GM12872 (cell line): ENCODE data around the gene ARHGAP18.

Experiments used
- TF ChIP-seq, protein P1 (sequence below): IDR thresholded peaks from 3 replicates; pipeline ENCODE4 v1.5.1; 2011; ENCODE audit warnings: low read depth, mild to moderate bottlenecking, low read length, moderate library complexity; ENCODE audit not compliant: insufficient read depth

Gene ARHGAP18

DNA sequence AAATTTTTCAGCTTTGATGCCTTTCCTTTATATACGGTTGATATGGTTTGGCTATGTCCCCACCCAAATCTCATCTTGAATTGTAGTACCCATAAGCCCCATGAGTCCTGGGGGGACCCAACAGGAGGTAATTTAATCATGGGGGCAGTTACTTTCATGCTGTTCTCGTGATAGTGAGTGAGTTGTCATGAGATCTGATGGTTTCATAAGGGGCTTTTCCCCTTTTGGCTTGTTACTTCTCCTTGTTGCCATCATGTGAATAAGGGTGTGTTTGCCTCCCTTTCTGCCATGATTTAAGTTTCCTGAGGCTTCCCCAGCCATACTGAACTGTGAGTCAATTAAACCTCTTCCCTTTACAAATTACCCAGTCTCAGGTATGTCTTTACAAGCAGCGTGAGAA lies 66.8 kb downstream of the ARHGAP18 start:
- TF ChIP-seq, protein P1, sequence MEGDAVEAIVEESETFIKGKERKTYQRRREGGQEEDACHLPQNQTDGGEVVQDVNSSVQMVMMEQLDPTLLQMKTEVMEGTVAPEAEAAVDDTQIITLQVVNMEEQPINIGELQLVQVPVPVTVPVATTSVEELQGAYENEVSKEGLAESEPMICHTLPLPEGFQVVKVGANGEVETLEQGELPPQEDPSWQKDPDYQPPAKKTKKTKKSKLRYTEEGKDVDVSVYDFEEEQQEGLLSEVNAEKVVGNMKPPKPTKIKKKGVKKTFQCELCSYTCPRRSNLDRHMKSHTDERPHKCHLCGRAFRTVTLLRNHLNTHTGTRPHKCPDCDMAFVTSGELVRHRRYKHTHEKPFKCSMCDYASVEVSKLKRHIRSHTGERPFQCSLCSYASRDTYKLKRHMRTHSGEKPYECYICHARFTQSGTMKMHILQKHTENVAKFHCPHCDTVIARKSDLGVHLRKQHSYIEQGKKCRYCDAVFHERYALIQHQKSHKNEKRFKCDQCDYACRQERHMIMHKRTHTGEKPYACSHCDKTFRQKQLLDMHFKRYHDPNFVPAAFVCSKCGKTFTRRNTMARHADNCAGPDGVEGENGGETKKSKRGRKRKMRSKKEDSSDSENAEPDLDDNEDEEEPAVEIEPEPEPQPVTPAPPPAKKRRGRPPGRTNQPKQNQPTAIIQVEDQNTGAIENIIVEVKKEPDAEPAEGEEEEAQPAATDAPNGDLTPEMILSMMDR = no peak

DNA sequence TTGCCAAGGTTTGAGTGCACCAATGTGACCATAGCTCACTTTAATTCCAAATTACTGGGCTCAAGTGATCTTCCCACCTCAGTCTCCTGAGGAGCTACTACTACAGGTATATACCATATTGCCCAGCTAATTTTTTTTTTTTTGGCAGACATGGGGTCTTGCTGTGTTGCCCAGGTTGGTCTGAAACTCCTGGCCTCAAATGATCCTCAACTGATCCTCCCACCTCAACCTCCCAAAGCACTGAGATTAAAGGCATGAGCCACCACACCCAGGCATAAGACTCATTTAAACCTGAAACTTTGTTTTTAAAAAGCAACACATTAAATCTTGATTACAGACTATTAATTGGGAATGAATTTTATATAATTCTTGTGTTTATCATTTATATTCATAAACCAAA lies 67.7 kb downstream of the ARHGAP18 start:
- TF ChIP-seq, protein P1 = no peak

DNA sequence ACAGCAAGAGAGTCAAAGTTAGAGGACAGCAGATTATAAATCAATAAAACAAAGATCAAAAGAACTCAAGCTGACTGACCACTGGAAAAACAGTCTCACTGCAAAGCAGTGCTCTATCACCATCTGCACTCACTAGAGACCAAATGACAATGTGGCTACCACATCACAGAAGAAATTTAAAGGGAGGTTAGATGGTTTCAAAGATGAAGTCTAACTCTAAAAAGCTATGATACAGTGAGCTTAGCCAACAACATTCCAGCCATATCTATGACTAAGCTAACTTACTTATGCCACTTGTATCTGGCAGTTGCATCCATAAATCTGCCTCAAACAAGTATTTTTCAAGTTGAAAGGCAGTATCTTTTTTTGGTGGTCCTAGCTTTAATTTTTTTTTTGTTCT lies 68.6 kb downstream of the ARHGAP18 start:
- TF ChIP-seq, protein P1 = no peak

DNA sequence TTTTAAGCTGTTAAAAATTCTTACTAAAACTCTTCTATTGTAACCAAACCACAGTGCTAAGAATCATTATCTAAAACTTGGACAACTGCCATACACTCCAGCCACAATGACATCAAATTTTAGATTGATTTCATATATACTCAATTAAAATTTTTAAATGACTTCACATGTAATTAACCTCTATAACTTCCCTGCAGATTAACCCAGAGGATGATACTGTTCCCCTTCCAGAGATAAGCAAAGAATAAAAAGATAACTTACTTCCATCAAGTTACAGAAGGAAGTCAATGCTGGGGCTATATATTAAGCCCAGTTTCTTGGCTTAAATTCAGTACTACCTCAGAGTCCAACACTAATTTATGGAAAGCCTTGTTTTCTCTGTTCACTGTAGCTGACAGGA lies 71.3 kb downstream of the ARHGAP18 start:
- TF ChIP-seq, protein P1 = no peak

DNA sequence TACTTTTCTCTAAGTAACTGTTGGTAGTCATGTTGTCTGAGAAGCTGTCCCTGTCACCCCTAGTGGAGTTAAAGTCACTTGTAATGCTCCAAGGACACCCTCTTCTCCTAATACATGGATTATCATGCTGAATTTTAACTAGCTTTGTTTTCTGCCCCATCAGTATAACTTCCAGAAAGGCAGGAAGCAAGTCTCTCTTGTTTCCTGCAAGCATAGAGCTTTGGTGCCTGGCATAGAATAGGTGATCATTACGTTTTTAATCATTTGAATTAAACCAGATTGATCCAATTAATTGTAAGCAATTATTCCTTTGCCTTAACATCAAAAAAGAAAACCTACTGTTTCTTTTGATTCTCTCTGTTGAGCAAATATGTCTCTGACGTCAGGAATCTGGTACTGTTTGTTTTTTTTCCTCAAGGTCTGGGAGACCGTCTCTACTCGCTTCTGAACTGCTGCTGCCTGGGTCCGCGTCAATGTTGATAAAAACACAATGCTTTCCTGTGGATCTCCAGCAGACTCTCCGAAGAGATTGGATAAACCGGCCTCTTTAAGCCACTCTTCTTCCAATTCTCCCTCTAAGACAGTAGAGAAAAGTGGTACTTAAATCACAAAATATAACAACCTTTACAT lies 71.8 kb downstream of the ARHGAP18 start:
- TF ChIP-seq, protein P1 = no peak

DNA sequence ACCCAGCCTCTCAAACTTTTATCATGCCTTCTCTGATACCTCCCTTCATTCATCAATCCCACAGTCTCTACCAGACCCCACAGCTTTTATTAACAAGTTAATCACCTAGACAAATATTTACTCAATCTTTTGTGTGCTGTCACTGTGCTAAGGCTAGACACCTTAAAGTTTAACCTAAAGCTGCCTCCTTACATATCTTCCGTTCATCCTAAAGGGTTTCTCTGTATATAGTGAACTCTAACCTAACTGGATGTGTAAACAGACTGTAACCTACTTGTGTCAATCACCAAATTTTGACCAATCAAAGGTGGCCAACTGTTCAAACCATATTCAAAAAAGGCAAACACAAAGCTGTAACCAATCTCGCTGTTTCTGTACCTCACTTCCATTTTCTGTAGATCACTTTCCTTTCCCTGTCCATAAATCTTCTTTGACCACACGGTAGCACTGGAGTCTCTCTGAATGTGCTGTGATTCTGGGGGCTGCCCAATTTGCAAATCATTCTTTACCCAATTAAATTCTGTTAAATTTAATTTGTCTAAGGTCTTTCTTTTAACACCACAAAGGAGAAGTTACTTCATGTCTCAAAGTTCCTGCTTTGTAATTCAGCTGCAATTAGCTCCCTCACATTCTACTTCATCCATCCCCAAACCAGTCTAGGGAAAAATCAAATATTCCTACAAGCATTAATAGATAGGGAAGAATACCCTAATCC lies 72.5 kb downstream of the ARHGAP18 start:
- TF ChIP-seq, protein P1 = no peak

DNA sequence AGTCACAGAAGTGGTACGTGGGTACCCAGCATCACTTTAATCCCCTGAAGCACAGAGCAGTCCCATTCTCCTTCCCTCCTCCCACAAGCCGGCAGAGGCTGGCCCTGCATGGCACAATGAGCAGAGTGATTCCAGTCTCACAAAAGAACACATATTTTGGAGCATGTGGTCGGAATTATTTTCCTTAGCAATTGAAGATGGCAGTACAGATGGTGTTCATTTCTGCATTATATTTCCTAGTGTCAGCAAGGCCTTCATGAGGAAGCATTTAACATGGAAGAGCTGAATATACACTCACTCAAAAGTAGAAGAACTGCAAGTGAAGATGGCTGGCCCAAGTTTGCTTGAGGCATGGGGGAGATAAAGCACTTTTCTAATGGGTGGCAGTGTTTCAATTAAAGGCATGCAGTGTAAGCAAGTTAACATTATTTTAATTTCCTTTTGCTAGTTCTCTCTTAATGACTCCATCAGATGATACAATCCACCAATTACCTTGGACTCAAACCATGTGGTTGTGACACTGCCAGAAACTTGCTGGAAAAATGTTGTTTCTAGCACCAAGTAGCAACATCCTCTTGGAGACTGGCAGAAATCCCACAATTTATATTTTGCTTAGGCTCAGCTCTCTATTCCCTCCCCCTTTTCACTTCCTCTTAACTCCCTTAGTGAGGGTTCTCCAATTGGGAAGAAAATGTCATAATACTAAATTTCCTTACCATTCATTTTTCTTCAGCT lies 74.4 kb downstream of the ARHGAP18 start:
- TF ChIP-seq, protein P1 = no peak
